OCI-LY3 (cell line): ENCODE results near the gene CASQ2.

ENCODE experiments used
- H2AFZ ChIP-seq: fragments of 200-600, 300-600 bp; shearing (Covaris generic); 2 replicates; pipeline ENCODE4 v1.6.0; 2014; ENCODE audit warnings: antibody characterized with exemption, low read depth, low read length
- H3K27ac ChIP-seq: fragments of 200-600, 300-600 bp; sonication (generic); 2 replicates; pipeline ENCODE4 v1.5.1; 2014; ENCODE audit warnings: mild to moderate bottlenecking, low read length, moderate library complexity, mixed read lengths
- H3K27me3 ChIP-seq: fragments of 200-600, 300-600 bp; sonication (generic); 2 replicates; pipeline ENCODE4 v1.6.1; 2014; ENCODE audit warnings: low read depth, low read length, mixed read lengths
- H3K36me3 ChIP-seq: fragments of 200-600, 300-600 bp; sonication (generic); replicated peaks from 2 replicates; pipeline ENCODE3; 2014; ENCODE audit warnings: low read depth, low read length, mixed read lengths
- H3K4me1 ChIP-seq: fragments of 300-600, 200-600 bp; sonication (generic); 2 replicates; pipeline ENCODE4 v1.6.1; 2014; ENCODE audit warnings: low read length, mixed read lengths
- H3K4me2 ChIP-seq: fragments of 200-600, 300-600 bp; sonication (generic); 2 replicates; pipeline ENCODE4 v1.6.1; 2014; ENCODE audit warnings: low read length, mixed read lengths
- H3K4me3 ChIP-seq: fragments of 300-600, 200-600 bp; sonication (generic); 2 replicates; pipeline ENCODE4 v1.5.1; 2014; ENCODE audit warnings: antibody characterized with exemption, mild to moderate bottlenecking, low read length, moderate library complexity
- H3K79me2 ChIP-seq: fragments of 300-600, 200-600 bp; shearing (Covaris generic); 2 replicates; pipeline ENCODE4 v1.6.1; 2014; ENCODE audit warnings: mild to moderate bottlenecking, low read length, mixed read lengths
- H3K9ac ChIP-seq: fragments of 300-600, 200-600 bp; shearing (Covaris generic); 2 replicates; pipeline ENCODE4 v1.6.0; 2014; ENCODE audit warnings: mild to moderate bottlenecking, low read length, moderate library complexity
- H3K9me3 ChIP-seq: fragments of 200-600, 300-600 bp; shearing (Covaris generic); 2 replicates; pipeline ENCODE4 v1.6.1; 2014; ENCODE audit warnings: low read length, mixed read lengths; ENCODE audit not compliant: insufficient read depth
- H4K20me1 ChIP-seq: fragments of 200-600, 300-600 bp; sonication (generic); 2 replicates; pipeline ENCODE4 v1.6.1; 2016; ENCODE audit warnings: low read length, mixed read lengths; ENCODE audit not compliant: insufficient read depth
- EZH2phosphoT487 ChIP-seq: fragments of 200-600 bp; shearing (Covaris generic); IDR thresholded peaks from 2 replicates; pipeline ENCODE4 v1.6.1; 2018; ENCODE audit warnings: antibody characterized with exemption, mixed run types, low read depth
- TF ChIP-seq, protein P1 (sequence below): fragments of 200-600, 300-600 bp; sonication (generic); IDR thresholded peaks from 2 replicates; pipeline ENCODE4 v1.5.1; 2014; ENCODE audit warnings: antibody characterized with exemption, low read length, low read depth

CASQ2 gene

DNA sequence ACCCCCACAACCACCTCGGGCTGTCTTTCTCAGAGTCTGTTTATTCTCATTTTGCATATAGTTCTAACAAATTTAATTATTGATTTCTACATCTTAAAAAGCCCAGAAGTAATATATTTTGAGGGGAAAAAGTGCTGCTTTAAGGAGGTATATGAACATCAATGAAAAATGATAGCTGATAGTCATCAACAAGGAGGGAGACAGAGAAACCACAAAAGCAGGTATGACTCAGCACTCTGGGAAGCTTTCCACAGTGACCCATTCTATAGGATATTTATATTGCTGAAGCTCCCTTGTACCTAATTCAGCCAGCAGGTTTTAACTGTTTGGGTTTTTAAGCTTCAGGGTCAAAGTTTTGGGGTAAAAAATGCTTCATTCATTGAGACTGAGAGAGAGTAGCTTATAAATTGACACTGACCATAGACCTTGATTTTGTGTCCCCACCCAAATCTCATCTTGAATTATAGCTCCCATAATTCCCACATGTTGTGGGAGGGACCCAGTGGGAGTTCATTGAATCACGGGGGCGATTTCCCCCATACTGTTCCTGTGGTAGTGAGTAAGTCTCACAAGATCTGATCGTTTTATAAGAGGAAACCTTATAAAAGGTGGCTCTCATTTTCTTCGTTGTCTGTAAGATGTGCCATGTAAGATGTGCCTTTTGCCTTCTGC lies 99.4 kb downstream of the CASQ2 start:
- Histone ChIP-seq H3K36me3 (no peaks in the 10 kb centered on the region), H3K4me3 (no peak overlapping the region), H3K4me1 (peaks cover 4% of the 10 kb centered on the region; the same call in 1 of the 2 replicates), H3K79me2 (no peaks in the 10 kb centered on the region), H2AFZ (no peak overlapping the region), H3K9ac (no peak overlapping the region), H4K20me1 (no peaks in the 10 kb centered on the region), H3K9me3 (no peaks in the 10 kb centered on the region), H3K4me2 (no peak overlapping the region), H3K27ac (no peak overlapping the region), H3K27me3 (no peaks in the 10 kb centered on the region)
- no peak for TF ChIP-seq EZH2phosphoT487
- TF ChIP-seq, protein P1, sequence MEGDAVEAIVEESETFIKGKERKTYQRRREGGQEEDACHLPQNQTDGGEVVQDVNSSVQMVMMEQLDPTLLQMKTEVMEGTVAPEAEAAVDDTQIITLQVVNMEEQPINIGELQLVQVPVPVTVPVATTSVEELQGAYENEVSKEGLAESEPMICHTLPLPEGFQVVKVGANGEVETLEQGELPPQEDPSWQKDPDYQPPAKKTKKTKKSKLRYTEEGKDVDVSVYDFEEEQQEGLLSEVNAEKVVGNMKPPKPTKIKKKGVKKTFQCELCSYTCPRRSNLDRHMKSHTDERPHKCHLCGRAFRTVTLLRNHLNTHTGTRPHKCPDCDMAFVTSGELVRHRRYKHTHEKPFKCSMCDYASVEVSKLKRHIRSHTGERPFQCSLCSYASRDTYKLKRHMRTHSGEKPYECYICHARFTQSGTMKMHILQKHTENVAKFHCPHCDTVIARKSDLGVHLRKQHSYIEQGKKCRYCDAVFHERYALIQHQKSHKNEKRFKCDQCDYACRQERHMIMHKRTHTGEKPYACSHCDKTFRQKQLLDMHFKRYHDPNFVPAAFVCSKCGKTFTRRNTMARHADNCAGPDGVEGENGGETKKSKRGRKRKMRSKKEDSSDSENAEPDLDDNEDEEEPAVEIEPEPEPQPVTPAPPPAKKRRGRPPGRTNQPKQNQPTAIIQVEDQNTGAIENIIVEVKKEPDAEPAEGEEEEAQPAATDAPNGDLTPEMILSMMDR = no peak

DNA sequence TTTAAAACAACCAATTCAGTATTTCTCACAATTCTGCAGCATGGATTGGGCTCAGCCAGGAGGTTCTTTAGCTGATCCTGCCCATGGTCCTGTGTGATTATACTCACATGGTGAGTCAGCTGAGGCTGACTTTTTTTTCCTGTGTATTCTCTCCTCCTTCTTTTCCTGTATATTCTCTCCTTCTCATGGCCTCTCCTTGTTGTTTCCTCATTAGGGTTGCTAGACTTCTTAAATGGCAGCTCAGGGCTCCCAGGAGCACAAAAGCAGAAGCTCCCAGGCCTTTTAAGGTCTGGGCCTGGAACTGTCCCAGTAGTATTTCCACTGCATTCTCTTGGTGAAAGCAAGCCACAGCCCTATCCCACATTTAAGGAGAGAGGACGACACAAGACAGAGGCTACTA lies 99.9 kb downstream of the CASQ2 start:
- Histone ChIP-seq H3K9ac (no peak overlapping the region), H3K36me3 (no peaks in the 10 kb centered on the region), H3K27ac (no peak overlapping the region), H3K27me3 (no peaks in the 10 kb centered on the region), H3K9me3 (no peaks in the 10 kb centered on the region), H3K4me1 (no peaks in the 10 kb centered on the region), H4K20me1 (no peaks in the 10 kb centered on the region), H3K4me2 (no peak overlapping the region), H3K79me2 (no peaks in the 10 kb centered on the region), H3K4me3 (no peak overlapping the region), H2AFZ (no peak overlapping the region)
- TF ChIP-seq, protein P1 = no peak
- TF ChIP-seq EZH2phosphoT487 = no peak

DNA sequence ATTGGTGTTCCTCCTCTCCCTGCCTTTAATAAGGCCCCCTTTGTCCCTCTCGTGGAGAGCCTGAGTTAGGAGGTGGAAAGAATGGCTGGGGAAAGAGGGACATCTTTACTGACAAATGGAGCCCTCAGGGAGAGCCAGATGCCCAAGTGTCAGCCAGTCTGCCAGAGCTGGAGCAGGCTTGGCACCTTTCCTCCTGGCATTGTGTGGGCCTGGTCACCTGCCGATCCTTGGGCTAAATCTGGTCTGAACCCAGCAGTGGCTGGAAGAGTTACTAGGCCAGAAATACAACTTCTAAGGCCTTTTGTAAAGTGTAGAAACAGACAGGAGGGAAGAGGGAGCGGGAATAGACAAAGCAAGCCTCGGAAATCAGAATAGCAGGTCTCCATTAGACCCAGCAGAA lies 101.8 kb downstream of the CASQ2 start:
- H3K27ac ChIP-seq = no peak overlapping the region
- no peaks in the 10 kb centered on the region for H4K20me1 ChIP-seq
- no peaks in the 10 kb centered on the region for H3K79me2 ChIP-seq
- H3K4me3 ChIP-seq = no peak overlapping the region
- no peak overlapping the region for H3K9ac ChIP-seq
- no peaks in the 10 kb centered on the region for H3K27me3 ChIP-seq
- H2AFZ ChIP-seq = no peak overlapping the region
- no peaks in the 10 kb centered on the region for H3K9me3 ChIP-seq
- H3K4me2 ChIP-seq = no peak overlapping the region
- TF ChIP-seq EZH2phosphoT487 = no peak
- TF ChIP-seq, protein P1 = no peak
- H3K4me1 ChIP-seq = no peaks in the 10 kb centered on the region
- no peaks in the 10 kb centered on the region for H3K36me3 ChIP-seq

DNA sequence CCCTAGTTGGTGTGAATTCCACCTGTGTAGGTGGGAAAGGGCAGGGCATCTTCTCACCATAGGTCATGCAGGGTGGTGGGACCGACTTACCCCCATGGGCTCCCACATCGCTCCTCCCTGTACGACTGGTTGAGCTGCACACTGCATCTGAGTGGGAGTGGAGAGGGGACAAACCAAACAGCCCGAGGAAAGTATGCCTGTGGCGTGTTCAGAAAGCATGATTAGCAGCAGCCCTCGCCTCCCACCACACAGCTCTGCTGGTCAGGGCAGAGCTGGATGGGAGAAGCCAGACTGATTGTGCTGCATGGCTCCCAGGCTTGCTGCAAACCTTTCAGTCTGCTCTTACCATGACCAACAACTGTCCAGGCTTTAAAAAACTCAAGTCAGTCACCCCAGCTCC lies 102.3 kb downstream of the CASQ2 start:
- H3K27me3 ChIP-seq = no peaks in the 10 kb centered on the region
- no peak overlapping the region for H3K4me2 ChIP-seq
- H4K20me1 ChIP-seq = no peaks in the 10 kb centered on the region
- no peaks in the 10 kb centered on the region for H3K9me3 ChIP-seq
- H3K9ac ChIP-seq = no peak overlapping the region
- no peaks in the 10 kb centered on the region for H3K4me1 ChIP-seq
- no peaks in the 10 kb centered on the region for H3K79me2 ChIP-seq
- no peak overlapping the region for H3K27ac ChIP-seq
- no peak overlapping the region for H3K4me3 ChIP-seq
- no peak for TF ChIP-seq EZH2phosphoT487
- TF ChIP-seq, protein P1 = no peak
- no peaks in the 10 kb centered on the region for H3K36me3 ChIP-seq
- H2AFZ ChIP-seq = no peak overlapping the region
